VCaP (cell line): ENCODE measurements around the gene CD99.
A peak's percentile ranks its signal among the peaks of the same experiment; 100 is the strongest.

Experiments used
- H3K27ac ChIP-seq: fragments of 450-650 bp; 2 replicates; pipeline ENCODE4 v1.5.1; 2017
- CTCF ChIP-seq: fragments of 450-650 bp; conservative IDR thresholded peaks from 2 replicates; pipeline ENCODE4 v1.5.1; 2017; ENCODE audit warnings: mild to moderate bottlenecking, moderate library complexity

Gene CD99

GRCh38 chrX:2684256-2684655, 6.8 kb upstream of the CD99 start:
- no peak overlapping the region for H3K27ac ChIP-seq
- TF ChIP-seq CTCF, result no peak

DNA sequence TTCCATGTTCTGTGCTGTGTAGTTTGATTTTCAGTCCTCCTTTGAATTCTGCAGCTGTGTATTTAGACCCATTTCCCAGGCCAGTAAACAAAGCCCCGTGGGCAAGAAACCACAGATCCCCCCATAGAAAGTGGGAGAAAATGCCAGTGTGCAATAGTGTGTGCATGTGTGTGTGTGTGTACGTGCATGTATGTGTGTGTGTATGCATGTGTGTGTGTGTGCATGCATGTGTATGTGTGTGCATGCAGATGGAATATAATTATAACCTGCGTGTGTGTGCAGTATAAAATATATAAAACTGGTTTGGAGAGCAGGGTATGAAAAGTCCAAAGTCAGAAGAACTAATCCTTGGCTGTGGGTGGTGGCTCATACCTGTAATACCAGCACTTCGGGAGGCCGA, 5.2 kb upstream of the CD99 start:
- TF ChIP-seq CTCF, result no peak
- H3K27ac ChIP-seq, result no peak overlapping the region

- peak overlapping the region; percentile 86 for H3K27ac ChIP-seq
- TF ChIP-seq CTCF, result no peak
Measured at GRCh38 chrX:2689773-2690666, 1.1 kb upstream of the CD99 start.

DNA sequence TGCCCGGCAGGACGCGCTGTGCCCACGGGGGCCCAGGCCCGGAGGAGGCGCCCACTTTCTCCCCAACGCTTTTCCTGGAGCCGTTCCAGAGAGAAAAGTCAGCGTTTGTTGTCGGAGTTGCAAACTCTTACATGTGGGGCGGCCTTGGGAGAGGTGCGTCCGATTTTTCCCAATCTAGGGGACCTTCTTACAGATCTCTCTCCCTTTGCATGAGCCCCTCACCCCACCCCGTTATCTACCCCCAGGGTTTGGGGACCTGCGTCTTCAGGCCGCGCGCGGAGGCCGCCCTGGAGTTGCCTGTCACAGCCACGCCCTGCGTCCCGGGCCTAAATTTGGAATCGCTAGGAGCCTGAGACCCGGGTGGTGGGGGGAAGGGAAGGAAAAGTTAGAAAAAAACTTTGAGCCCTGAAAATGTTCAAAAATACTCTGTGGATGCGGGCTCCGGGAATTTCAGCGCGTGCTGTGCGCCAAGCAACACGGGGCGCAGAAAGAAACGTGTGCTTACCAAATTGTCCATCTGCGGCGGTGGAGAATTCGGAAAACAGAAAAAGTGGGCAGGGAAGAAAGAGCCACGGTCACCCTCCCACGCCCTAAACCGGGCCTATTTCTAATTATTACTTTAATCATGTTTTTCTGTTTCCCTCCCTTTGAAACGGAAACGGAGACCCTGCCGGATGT, 587 bp downstream of the CD99 start:
- TF ChIP-seq CTCF, result no peak
- H3K27ac ChIP-seq, result peak overlapping the region; percentile 86

DNA sequence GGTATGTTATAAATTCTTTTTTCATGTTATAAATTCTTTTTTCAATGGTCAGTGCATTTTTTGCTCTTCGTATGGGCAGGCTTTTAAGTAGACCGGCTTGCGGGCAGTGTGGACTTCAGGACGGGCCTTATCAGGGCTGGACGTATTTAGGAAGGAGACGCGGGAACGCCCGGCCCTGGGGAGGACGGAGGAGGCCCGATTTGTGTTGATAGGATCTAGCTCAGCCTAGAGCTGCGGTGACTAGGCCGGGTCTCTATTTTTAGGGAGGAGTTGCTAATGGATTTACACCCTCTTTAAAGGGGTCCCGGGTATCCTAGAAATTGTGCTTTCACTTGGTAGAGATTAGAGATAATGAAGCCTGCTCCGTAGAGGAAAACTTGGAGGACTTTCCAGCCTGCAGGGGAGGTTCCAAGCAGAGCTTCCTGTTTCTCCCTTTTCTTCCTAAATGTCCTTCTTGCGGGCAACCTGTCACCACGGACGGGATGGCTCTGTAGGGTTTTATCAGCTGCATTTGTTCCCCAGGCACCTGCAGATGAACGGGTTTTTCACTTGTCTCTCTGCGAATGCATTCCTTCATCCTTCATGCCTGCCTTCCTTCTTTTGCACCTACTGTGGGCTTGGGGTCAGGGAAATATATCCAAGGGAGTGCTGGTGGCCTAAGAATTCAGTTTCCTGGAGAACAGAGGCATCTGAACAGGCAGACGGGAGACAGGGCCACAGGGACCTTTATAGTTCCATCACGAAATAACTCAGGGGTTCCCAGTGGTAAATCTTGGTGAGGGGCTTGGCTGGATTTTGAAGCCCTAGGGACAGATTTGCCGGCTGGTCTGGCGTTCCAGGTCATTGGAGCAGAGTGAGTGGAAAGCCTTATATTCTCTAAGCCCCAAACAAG, 1.4 kb downstream of the CD99 start:
- peak overlapping the region; percentile 86 for H3K27ac ChIP-seq
- no peak for TF ChIP-seq CTCF

- H3K27ac ChIP-seq, result peak overlapping the region; percentile 86
- TF ChIP-seq CTCF, result no peak
Measured at GRCh38 chrX:2693113-2694002, 2.3 kb downstream of the CD99 start.
